HG02970 (cell line): Measurements from ENCODE around the gene EYS.

ENCODE experiments used
- ATAC-seq: cut with Tn5 transposase; IDR thresholded peaks from one replicate; pipeline ENCODE4 v1.9.1; 2021; ENCODE audit warnings: mild to moderate bottlenecking, moderate library complexity, moderate number of reproducible peaks; ENCODE audit not compliant: unreplicated experiment, low FRiP score

EYS gene

GRCh38 chr6:64122712-64123375, 1584.2 kb downstream of the EYS start:
- ATAC-seq: no peak

- ATAC-seq: no peak
These were observed 1585.9 kb downstream of the EYS start for GRCh38 chr6:64121011-64121565.

- ATAC-seq: no peak
These were observed 1593.3 kb downstream of the EYS start for GRCh38 chr6:64113704-64114103.

GRCh38 chr6:64104051-64104450, 1603.0 kb downstream of the EYS start:
- ATAC-seq: no peak

- no peak for ATAC-seq
These were observed 1603.5 kb downstream of the EYS start for GRCh38 chr6:64103480-64103879.

- no peak for ATAC-seq
These were observed 1606.2 kb downstream of the EYS start for GRCh38 chr6:64100702-64101303.

- ATAC-seq: no peak
These were observed 1616.7 kb downstream of the EYS start for GRCh38 chr6:64090352-64090751.

- ATAC-seq: no peak
These were observed 1621.9 kb downstream of the EYS start for GRCh38 chr6:64085126-64085525.

- no peak for ATAC-seq
These were observed 1622.8 kb downstream of the EYS start for GRCh38 chr6:64084185-64084663.

- ATAC-seq: no peak
These were observed 1623.8 kb downstream of the EYS start for GRCh38 chr6:64083261-64083660.

GRCh38 chr6:64081453-64081852, 1625.6 kb downstream of the EYS start:
- ATAC-seq: no peak

GRCh38 chr6:64074981-64075380, 1632.0 kb downstream of the EYS start:
- ATAC-seq: no peak

GRCh38 chr6:64072686-64073085, 1634.3 kb downstream of the EYS start:
- no peak for ATAC-seq

- no peak for ATAC-seq
These were observed 1642.1 kb downstream of the EYS start for GRCh38 chr6:64064919-64065318.

GRCh38 chr6:64062960-64063683, 1643.9 kb downstream of the EYS start:
- no peak for ATAC-seq

- no peak for ATAC-seq
These were observed 1652.2 kb downstream of the EYS start for GRCh38 chr6:64054861-64055260.

- no peak for ATAC-seq
These were observed 1656.4 kb downstream of the EYS start for GRCh38 chr6:64050590-64050989.

- ATAC-seq: no peak
These were observed 1657.3 kb downstream of the EYS start for GRCh38 chr6:64049736-64050135.

- ATAC-seq: no peak
These were observed 1660.2 kb downstream of the EYS start for GRCh38 chr6:64046746-64047208.

GRCh38 chr6:64041373-64041772, 1665.7 kb downstream of the EYS start:
- ATAC-seq: no peak

- no peak for ATAC-seq
These were observed 1666.9 kb downstream of the EYS start for GRCh38 chr6:64040113-64040512.
